ENCODE measurements around the gene ELAVL4.

The ELAVL4 gene

DNA sequence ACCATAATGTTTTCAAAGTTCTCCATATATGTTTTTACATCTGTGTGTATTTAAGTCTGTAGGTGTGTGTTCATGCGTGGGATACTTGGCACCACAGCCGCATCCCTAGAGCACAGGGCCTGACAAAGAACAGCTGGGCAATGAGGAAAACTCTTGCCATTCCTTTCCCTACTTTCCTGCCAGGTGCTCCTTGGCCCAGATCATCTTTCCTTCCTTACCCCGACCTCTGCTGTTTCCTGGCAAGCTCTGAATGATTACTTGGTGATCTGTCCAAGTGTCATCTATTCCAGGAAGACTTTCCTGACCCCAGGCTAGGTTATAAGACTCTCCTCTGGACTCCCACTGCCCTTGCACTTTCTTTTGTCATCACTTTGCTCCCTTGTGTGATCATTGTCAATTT lies 123.6 kb downstream of the ELAVL4 start:
- Histone ChIP-seq H3K9me3 (no peaks in the 10 kb centered on the region), H3K4me1 (no peaks in the 10 kb centered on the region), H3K4me3 (ENCODE audit: low read depth, low read length) (no peak overlapping the region), H3K27me3 (no peaks in the 10 kb centered on the region), H3K36me3 (no peaks in the 10 kb centered on the region)
- TF ChIP-seq, protein P1, sequence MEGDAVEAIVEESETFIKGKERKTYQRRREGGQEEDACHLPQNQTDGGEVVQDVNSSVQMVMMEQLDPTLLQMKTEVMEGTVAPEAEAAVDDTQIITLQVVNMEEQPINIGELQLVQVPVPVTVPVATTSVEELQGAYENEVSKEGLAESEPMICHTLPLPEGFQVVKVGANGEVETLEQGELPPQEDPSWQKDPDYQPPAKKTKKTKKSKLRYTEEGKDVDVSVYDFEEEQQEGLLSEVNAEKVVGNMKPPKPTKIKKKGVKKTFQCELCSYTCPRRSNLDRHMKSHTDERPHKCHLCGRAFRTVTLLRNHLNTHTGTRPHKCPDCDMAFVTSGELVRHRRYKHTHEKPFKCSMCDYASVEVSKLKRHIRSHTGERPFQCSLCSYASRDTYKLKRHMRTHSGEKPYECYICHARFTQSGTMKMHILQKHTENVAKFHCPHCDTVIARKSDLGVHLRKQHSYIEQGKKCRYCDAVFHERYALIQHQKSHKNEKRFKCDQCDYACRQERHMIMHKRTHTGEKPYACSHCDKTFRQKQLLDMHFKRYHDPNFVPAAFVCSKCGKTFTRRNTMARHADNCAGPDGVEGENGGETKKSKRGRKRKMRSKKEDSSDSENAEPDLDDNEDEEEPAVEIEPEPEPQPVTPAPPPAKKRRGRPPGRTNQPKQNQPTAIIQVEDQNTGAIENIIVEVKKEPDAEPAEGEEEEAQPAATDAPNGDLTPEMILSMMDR (IDR thresholded peaks at IDR 0.05; ENCODE audit: low read depth, low read length): no peak
- DNase-seq: no peak

GRCh38 chr1:50236656-50237055 lies 127.9 kb downstream of the ELAVL4 start:
- TF ChIP-seq, protein P1 (IDR thresholded peaks at IDR 0.05; ENCODE audit: low read depth, low read length): no peak
- H3K4me1 ChIP-seq: no peaks in the 10 kb centered on the region
- H3K9me3 ChIP-seq: no peaks in the 10 kb centered on the region
- H3K27me3 ChIP-seq: no peaks in the 10 kb centered on the region
- H3K4me3 ChIP-seq (ENCODE audit: low read depth, low read length): no peak overlapping the region
- H3K36me3 ChIP-seq: no peaks in the 10 kb centered on the region
- DNase-seq: no peak

DNA sequence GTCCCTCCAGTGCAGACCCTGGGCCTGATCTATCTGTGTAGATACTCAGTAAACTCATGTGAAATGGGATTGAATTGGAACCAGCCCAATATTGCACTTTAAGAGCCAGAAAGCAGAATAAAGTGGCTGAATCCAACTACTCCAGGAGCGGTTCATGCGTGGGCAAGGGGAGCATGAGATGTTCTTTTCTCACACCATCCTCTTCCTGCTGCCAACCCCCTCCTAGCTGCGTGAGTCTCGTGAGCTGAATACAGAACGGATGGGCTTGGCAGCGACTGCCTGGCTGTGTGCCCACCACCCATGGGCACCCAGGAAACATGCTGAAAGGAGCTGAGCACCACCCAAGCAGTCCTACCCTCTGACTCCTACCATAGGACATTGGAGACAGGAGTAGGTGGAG lies 128.3 kb downstream of the ELAVL4 start:
- DNase-seq: no peak
- no peaks in the 10 kb centered on the region for H3K4me1 ChIP-seq
- no peaks in the 10 kb centered on the region for H3K36me3 ChIP-seq
- no peak overlapping the region for H3K4me3 ChIP-seq (ENCODE audit: low read depth, low read length)
- no peaks in the 10 kb centered on the region for H3K9me3 ChIP-seq
- TF ChIP-seq, protein P1 (IDR thresholded peaks at IDR 0.05; ENCODE audit: low read depth, low read length): no peak
- H3K27me3 ChIP-seq: no peaks in the 10 kb centered on the region

DNA sequence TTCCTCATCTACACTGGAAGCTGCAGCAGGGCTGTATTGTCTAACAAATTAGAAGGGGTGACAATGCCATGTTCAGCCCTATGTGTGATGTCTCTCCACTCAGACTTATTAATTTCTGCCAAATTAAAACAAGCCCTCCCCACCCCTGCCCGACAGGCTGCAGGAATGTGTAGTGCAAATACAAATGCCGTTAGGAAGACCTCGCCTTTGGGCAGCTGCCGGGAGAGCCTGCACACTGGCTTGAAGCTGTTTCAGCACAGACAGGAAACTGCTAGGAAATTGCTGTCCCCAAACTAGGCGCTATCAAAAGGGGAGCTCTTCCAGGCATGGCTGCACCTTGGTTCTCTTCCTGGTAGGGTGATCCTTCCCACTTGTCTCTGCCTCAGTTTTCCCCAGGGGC lies 135.2 kb downstream of the ELAVL4 start:
- H3K36me3 ChIP-seq: no peaks in the 10 kb centered on the region
- H3K9me3 ChIP-seq: no peaks in the 10 kb centered on the region
- H3K4me3 ChIP-seq (ENCODE audit: low read depth, low read length): no peak overlapping the region
- H3K27me3 ChIP-seq: no peaks in the 10 kb centered on the region
- TF ChIP-seq, protein P1 (IDR thresholded peaks at IDR 0.05; ENCODE audit: low read depth, low read length): no peak
- no peaks in the 10 kb centered on the region for H3K4me1 ChIP-seq
- DNase-seq: no peak

DNA sequence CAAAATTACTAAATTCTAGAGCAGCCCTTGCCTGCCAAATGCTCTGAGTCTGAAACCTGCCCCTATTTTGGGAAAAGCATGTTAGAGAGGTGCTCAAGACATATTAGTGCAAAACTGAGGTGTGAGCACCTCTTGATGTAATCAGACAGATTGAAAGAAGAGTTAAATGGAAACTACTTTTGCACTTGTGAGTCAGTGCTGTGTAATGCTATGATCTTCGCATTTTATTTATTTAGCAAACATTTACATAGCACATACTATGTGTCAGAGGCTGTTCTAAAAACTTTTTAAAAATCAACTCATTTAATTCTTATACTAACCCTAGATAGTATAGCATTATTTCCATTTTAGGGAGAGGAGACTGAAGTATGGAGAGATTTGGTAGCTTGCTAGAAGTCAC lies 138.1 kb downstream of the ELAVL4 start:
- Histone ChIP-seq H3K36me3 (no peaks in the 10 kb centered on the region), H3K4me3 (ENCODE audit: low read depth, low read length) (no peak overlapping the region), H3K4me1 (no peaks in the 10 kb centered on the region), H3K9me3 (no peaks in the 10 kb centered on the region), H3K27me3 (no peaks in the 10 kb centered on the region)
- DNase-seq: no peak
- TF ChIP-seq, protein P1 (IDR thresholded peaks at IDR 0.05; ENCODE audit: low read depth, low read length): no peak

GRCh38 chr1:50251702-50252101 lies 143.0 kb downstream of the ELAVL4 start:
- Histone ChIP-seq H3K4me3 (ENCODE audit: low read depth, low read length) (peak overlapping the region; percentile 47), H3K9me3 (no peaks in the 10 kb centered on the region), H3K4me1 (no peaks in the 10 kb centered on the region), H3K27me3 (no peaks in the 10 kb centered on the region), H3K36me3 (no peaks in the 10 kb centered on the region)
- TF ChIP-seq, protein P1 (IDR thresholded peaks at IDR 0.05; ENCODE audit: low read depth, low read length): no peak
- peak; percentile 40 for DNase-seq
